Uterus (tissue), 2 donors: ENCODE data around the gene DGCR2.

ENCODE experiments used
- POLR2A ChIP-seq, 2 donors: fragments of 450-650 bp; IDR thresholded peaks; one replicate each; pipeline ENCODE4 v1.6.1; 2016; ENCODE audit warnings: antibody characterized with exemption in 2 of 2, mild to moderate bottlenecking in 1 of 2, moderate library complexity in 1 of 2
- TF ChIP-seq, protein P1 (sequence below), 4 experiments: fragments of 200-600 bp in 2 of 4; fragments of 450-650 bp in 2 of 4; sonication (generic) in 2 of 4; IDR thresholded peaks; one replicate each; pipeline ENCODE4 v1.5.1; 2016 to 2019; ENCODE audit warnings: antibody characterized with exemption in 4 of 4, mild to moderate bottlenecking in 2 of 4, moderate library complexity in 1 of 4

DNA sequence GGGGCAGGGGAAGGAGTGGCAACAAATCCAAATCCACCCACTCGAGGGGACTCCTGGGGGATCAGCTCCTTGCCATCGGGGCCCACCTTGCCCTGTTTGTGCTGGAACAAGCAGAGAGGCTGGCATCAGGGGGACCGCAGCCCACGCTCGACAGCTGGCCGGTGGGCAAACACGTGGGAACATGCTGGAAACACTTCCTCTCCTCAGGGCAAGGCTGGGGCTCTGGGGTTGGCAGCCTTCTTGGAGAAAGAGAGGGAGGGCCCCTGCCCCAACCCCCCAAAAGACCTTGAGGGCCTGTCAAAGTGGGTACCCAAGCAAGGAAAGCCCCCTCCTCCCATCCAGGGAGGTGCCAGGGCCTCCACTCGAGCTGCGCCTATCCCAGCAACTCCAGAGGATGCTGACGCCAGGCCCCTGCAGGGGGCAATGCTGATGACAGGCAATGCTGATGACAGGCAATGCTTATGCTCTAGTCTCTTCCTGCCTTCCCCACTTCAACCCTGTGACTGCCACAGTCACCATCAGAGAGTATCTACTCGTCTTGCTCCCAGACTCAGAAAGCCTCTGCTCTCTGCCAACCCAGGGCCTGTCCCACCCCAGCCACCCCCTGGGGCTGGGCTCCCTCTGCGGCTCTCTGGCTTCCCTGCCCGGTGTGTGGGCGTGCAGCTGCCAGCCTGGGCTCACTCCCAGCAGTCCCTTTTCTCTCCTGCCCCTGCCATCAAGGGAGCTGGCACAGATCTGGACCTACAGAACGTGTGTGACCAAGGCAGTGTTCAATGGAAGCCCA is 16.2 kb upstream of the DGCR2 start:
- TF ChIP-seq, protein P1, sequence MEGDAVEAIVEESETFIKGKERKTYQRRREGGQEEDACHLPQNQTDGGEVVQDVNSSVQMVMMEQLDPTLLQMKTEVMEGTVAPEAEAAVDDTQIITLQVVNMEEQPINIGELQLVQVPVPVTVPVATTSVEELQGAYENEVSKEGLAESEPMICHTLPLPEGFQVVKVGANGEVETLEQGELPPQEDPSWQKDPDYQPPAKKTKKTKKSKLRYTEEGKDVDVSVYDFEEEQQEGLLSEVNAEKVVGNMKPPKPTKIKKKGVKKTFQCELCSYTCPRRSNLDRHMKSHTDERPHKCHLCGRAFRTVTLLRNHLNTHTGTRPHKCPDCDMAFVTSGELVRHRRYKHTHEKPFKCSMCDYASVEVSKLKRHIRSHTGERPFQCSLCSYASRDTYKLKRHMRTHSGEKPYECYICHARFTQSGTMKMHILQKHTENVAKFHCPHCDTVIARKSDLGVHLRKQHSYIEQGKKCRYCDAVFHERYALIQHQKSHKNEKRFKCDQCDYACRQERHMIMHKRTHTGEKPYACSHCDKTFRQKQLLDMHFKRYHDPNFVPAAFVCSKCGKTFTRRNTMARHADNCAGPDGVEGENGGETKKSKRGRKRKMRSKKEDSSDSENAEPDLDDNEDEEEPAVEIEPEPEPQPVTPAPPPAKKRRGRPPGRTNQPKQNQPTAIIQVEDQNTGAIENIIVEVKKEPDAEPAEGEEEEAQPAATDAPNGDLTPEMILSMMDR (IDR thresholded peaks at IDR 0.05): no peak
- no peak for TF ChIP-seq POLR2A (IDR thresholded peaks at IDR 0.05)
